ENCODE measurements around the gene MUC5AC.

Gene MUC5AC

DNA sequence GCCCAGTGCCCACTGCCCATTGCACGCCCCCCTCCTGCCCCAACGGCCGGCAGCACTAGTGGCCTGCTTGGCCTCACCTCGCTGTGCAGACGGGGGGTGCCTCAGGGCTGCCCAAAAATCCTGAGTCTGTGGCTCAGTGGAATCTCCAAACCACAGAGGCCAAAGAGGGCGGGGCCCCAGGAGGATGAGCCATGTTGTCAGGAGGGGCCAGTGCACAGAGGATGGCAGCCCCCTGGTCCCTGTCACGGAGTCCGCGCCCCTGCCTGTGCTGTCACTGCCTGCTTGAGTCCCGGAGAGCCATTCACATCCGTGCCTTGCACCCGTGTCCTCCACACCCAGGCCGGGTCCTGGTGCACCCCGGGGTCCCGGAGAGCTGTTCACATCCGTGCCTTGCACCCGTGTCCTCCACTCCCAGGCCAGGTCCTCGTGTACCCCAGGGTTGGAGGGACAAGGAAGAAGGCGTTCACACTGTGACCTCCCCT lies 36.4 kb upstream of the MUC5AC start:
- no peak for DNase-seq

DNA sequence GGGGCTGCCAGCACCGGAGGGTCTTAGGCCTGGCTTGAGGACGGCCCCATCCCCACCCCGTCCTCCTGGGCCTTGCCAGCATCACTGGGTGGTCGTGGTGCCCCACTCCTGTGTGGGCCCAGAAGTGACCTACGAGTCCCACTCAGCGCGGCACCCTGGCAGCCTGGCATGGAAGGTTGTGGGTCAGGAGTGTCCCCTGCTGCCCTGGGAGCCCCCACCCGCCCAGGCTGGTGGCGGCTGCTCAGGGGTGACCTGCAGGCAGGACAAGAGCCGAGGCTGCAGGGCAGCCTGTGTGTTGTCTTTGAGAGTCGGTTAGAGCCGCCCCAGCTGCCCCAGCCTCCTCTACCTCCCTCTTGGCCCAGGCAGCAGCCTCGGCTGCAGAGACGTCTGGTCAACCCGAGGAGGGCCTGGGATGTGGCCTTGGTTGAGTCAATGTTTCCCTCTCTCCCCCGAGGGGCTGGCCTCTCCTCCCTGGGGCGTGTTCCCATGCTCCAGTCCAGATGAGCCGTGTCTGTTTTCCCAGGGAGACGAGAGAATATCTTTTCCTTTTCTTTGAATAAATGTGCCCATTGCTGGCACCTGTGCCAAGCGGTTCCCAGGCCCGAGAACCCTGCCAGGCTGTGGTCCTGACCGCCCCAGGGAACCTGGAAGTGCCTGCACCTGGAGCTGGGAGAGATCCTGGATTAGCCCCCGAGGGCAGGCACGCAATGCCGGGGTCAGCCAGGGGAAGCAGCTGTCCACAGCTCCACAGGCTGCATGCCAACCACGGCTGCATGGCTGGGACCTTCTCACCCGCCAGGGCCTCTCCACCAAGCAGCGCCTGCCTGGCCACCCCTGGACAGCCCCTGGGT lies 35.7 kb upstream of the MUC5AC start:
- no peak for DNase-seq

DNA sequence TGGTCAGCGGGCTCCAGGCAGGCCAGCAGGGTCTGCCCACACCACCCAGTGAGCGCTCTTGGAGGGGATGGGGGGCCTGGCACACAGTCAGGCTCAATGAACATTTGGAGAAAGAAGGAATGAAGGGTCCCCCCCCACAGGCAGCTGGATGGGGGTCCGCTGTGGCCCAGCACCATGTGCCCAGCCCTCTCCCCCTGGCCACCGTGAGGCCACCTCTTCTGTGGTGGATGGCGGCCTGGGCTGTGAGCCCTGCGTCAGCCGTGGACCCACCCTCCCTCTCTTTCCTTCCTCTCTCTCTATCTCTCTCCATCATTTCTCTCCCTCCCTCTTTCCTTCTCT lies 35.1 kb upstream of the MUC5AC start:
- no peak for DNase-seq

DNA sequence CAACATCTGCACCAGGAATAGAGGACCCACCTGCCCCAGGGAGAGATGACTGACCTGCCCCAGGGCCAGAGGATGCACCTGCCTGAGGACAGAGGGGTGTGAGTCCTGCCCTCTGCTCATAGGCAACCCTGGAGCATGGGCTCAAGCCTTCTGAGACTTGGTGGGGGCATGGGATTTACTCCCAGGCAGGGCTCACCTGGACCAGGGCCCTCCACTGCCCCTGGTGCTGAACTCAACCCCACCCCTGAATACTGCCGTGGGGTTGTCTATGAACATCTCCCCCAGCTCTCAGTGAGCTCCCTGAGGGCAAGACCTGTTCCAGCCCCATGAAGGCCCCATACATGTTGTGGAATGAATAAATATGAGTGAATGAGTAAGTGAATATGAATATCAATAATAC lies 33.8 kb upstream of the MUC5AC start:
- no peak for DNase-seq

DNA sequence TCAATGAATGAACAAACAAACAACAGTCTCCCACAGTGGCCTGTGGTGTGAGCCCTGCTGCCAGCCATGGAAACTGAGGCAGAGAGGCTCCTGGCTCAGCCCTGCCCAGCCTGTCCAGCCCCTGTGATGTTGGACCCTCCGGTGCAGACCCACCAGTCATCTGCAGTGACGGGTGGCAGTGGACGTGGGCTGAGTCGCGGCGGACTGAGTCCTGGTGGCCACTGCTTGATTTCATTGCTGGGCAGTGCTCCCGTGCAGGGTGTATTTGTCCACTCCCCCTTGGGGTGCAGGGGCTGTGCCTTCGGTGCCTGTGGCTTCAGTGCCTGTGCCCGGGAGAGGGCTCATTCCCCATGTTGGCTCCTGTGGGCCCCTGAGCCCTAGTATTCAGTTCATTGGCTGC lies 31.9 kb upstream of the MUC5AC start:
- DNase-seq: no peak

- no peak for DNase-seq
These were observed 31.2 kb upstream of the MUC5AC start for GRCh38 chr11:1126491-1126926.

GRCh38 chr11:1126935-1127663 lies 30.7 kb upstream of the MUC5AC start:
- no peak for DNase-seq

DNA sequence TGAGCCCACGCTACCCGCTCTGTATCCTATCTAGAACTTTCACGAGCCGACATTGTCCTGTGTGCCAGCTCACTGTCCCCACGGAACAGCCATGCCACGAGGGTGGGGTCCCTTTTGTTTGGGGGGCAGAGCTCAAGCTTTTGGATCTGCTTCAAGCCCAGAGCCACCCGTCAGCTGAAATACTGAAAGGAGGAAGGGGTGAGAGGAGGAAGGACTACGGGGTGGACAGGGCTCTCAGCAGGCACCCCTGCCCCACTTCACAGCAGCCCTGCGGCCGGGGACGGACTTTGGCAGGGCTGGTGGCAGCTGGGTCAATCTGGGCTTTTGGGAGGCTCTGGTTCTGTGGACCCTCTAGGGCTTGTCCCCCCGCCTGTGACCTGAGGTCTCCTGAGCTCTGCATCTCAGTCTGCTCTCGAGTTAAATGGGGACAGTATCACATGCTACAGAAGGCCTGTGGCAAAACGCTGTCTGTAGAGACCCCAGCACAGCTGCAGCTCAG lies 30.0 kb upstream of the MUC5AC start:
- DNase-seq: no peak

GRCh38 chr11:1128311-1129142 lies 29.2 kb upstream of the MUC5AC start:
- DNase-seq: no peak

- DNase-seq: no peak
These were observed 28.6 kb upstream of the MUC5AC start for GRCh38 chr11:1129143-1129610.

- no peak for DNase-seq
These were observed 28.1 kb upstream of the MUC5AC start for GRCh38 chr11:1129611-1130160.

DNA sequence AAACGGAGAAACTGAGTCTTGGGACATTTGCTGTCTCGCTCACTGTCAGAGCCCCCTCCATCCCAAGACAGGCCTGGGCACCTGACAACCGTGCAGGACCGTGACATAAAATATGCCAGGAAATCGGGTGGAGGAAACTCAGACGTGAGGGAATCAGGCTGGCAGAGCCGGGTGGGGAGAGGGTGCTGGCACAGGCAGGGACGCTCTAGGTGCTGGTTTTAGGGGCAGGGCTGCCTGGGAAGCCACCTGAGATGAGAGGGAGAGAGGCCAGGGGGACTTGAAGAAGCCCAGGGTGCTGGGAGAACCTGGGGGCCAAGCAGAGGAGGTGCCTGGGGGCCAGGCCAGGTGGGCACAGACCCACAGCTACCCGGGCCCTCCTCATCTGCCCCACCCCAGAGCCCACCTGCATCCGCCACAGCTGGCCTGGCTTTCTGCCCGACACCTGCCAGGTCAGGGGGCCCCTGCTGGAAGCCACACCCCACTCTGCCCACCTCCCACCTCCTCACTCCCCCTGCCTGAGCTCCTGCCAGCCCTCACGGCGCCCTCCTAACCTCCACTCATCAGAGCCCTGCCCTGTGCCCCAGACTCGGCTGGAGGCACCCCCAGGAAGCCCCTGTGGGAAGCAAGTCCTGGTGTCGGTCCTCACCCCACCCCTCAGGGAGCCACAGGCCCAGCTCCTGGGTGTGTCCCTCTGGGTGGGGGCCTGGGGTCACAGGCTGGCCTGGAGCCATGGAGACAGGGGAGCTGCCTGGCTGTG lies 27.3 kb upstream of the MUC5AC start:
- DNase-seq: no peak

- no peak for DNase-seq
These were observed 26.5 kb upstream of the MUC5AC start for GRCh38 chr11:1131033-1131911.

GRCh38 chr11:1134848-1135445 lies 22.8 kb upstream of the MUC5AC start:
- DNase-seq: no peak

- DNase-seq: no peak
These were observed 19.7 kb upstream of the MUC5AC start for GRCh38 chr11:1138097-1138496.

DNA sequence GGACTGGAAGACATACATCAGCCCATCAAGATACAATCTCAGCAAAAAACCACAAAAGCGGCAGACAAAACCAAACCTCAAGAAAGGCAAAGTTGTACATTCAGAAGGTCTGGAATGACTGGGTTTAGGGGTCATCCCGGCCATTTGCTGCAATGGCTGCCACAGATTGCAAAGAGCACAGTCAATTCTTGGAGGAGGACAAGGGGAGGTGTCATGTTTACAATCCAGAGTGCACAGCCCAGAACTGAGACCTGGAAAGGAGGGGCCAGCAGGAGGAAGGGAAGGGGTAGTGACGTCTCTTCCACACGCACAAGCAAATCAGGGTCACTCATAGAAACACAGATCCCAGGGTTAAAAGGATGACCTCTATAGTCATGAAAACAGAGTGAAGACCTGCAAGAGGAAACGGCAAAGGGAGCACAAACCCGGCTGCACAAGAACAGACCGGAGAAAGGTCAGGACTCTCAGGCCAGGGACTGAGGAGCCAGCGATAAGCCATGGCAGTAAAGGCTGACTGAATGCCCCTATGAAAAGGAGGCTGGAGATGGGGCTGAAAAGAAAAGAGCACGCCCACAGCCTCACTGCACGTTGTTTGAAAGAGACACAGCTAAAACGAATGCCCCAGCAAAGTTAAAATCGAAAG lies 18.2 kb upstream of the MUC5AC start:
- DNase-seq: no peak

- no peak for DNase-seq
These were observed 16.9 kb upstream of the MUC5AC start for GRCh38 chr11:1140642-1141490.

- DNase-seq: no peak
These were observed 11.4 kb upstream of the MUC5AC start for GRCh38 chr11:1146365-1146764.

- DNase-seq: no peak
These were observed 10.0 kb upstream of the MUC5AC start for GRCh38 chr11:1147792-1148191.

Data from CD4-positive, alpha-beta T cell treated with Interleukin-4 for 4 hours (primary cell).